B cell (primary cell): ENCODE measurements around the gene STMP1. TPM values are rescaled to one million over a fixed set of nuclear protein-coding genes. Genes with fewer than 3 reads are reported as not detected.

Source experiments
- ATAC-seq: fragments of 200-7000 bp; cut with Tn5 transposase; one replicate; pipeline ENCODE4 v1.10.0; 2021; ENCODE audit warnings: low read depth, mild to moderate bottlenecking, moderate number of reproducible peaks, moderate library complexity
- CTCF ChIA-PET: fragments of 350-600 bp; sonication (Branson Sonifier 250); formaldehyde crosslinking; loops from one replicate; lab custom pipeline; 2021; ENCODE audit warnings: antibody characterized with exemption, inconsistent platforms; lab: Charles Lee
- POLR2A ChIA-PET: fragments of 350-600 bp; sonication (Branson Sonifier 250); formaldehyde crosslinking; loops from one replicate; lab custom pipeline; 2021; ENCODE audit warnings: antibody characterized with exemption; lab: Charles Lee
- DNase-seq: peaks from one replicate; pipeline ENCODE4 v3.0.0; 2013
- H2AFZ ChIP-seq: 2 replicates; pipeline ENCODE4 v1.6.1; 2012; ENCODE audit warnings: mild to moderate bottlenecking, low read depth, low read length; ENCODE audit not compliant: insufficient read depth, poor library complexity, severe bottlenecking
- H3K27ac ChIP-seq, 2 donors: 1 replicate in 1 of 2; 2 replicates in 1 of 2; pipeline ENCODE4 v1.5.1; 2012 to 2013; ENCODE audit warnings: low read length in 2 of 2, mild to moderate bottlenecking in 2 of 2, moderate library complexity in 1 of 2
- H3K27me3 ChIP-seq, 4 experiments: fragments of 200-600 bp in 1 of 4; sonication (generic) in 1 of 4; replicated peaks in 1 of 4; 1 replicate in 2 of 4; 2 replicates in 2 of 4; pipeline versions ENCODE4 v1.6.1 to v1.7.0; 2013 to 2016; ENCODE audit warnings: low read length in 3 of 4, mild to moderate bottlenecking in 2 of 4, mixed read lengths in 1 of 4, moderate library complexity in 1 of 4; ENCODE audit not compliant: insufficient read depth in 4 of 4, control insufficient read depth in 3 of 4; ENCODE audit errors: control extremely low read depth in 1 of 4
- H3K36me3 ChIP-seq, 2 experiments: replicated peaks in 1 of 2; 1 replicate in 1 of 2; 2 replicates in 1 of 2; pipeline versions ENCODE4 v1.6.1 to v1.7.1; 2013; ENCODE audit warnings: low read length in 1 of 2; ENCODE audit not compliant: insufficient read depth in 2 of 2, control insufficient read depth in 1 of 2; ENCODE audit errors: control extremely low read depth in 1 of 2, extremely low read depth in 1 of 2
- H3K4me1 ChIP-seq, 2 donors: fragments of 200-600 bp in 1 of 2; sonication (generic) in 1 of 2; 1 replicate in 1 of 2; 2 replicates in 1 of 2; pipeline versions ENCODE4 v1.5.1 to v1.6.1; 2013 to 2017; ENCODE audit warnings: low read length in 2 of 2; ENCODE audit not compliant: control insufficient read depth in 2 of 2, insufficient read depth in 2 of 2
- H3K4me2 ChIP-seq: replicated peaks from 2 replicates; pipeline ENCODE3; 2012; ENCODE audit warnings: mild to moderate bottlenecking, low read depth, low read length; ENCODE audit not compliant: poor library complexity, severe bottlenecking
- H3K4me3 ChIP-seq, 5 experiments: fragments of 200-600 bp in 1 of 5; sonication (generic) in 1 of 5; 1 replicate in 3 of 5; 2 replicates in 2 of 5; pipeline versions ENCODE4 v1.5.1 to v1.7.0; 2011 to 2016; ENCODE audit warnings: low read length in 4 of 5, mild to moderate bottlenecking in 4 of 5, low read depth in 2 of 5, control low read depth in 1 of 5, moderate library complexity in 1 of 5; ENCODE audit not compliant: insufficient read depth in 1 of 5; ENCODE audit errors: control extremely low read depth in 1 of 5, extremely low read depth in 1 of 5
- H3K79me2 ChIP-seq: fragments of 200-600 bp; sonication (generic); one replicate; pipeline ENCODE4 v1.6.0; 2016; ENCODE audit warnings: low read length; ENCODE audit not compliant: control insufficient read depth, insufficient read depth
- H3K9ac ChIP-seq: fragments of 200-600 bp; sonication (generic); 2 replicates; pipeline ENCODE4 v1.6.1; 2017; ENCODE audit warnings: mild to moderate bottlenecking, low read length, moderate library complexity
- H3K9me3 ChIP-seq, 3 donors: one replicate each; pipeline versions ENCODE4 v1.6.1 to v1.7.1; 2013; ENCODE audit warnings: low read length in 2 of 3; ENCODE audit not compliant: control insufficient read depth in 2 of 3, insufficient read depth in 1 of 3; ENCODE audit errors: control extremely low read depth in 1 of 3
- H4K20me1 ChIP-seq: 2 replicates; pipeline ENCODE4 v1.6.0; 2012; ENCODE audit warnings: mild to moderate bottlenecking, low read length; ENCODE audit not compliant: insufficient read depth, control insufficient read depth, poor library complexity, severe bottlenecking
- H3K27ac Mint-ChIP-seq: one replicate; pipeline ENCODE4 v1.8.0; 2021; ENCODE audit warnings: mixed read lengths
- H3K27me3 Mint-ChIP-seq: one replicate; pipeline ENCODE4 v1.8.0; 2021; ENCODE audit warnings: mixed read lengths
- H3K4me1 Mint-ChIP-seq: one replicate; pipeline ENCODE4 v1.8.0; 2021; ENCODE audit warnings: mixed read lengths
- H3K4me3 Mint-ChIP-seq: one replicate; pipeline ENCODE4 v1.8.0; 2021; ENCODE audit warnings: mixed read lengths
- H3K9me3 Mint-ChIP-seq: one replicate; pipeline ENCODE4 v1.8.0; 2022; ENCODE audit warnings: mixed read lengths; ENCODE audit not compliant: insufficient read depth
- EZH2 ChIP-seq: IDR thresholded peaks from 2 replicates; pipeline ENCODE4 v1.6.1; 2012; ENCODE audit warnings: borderline replicate concordance, low read depth, mild to moderate bottlenecking, moderate library complexity, low read length; ENCODE audit not compliant: insufficient read depth, poor library complexity, severe bottlenecking
- WGBS: methylation state at CpG from one replicate; pipeline ENCODE4 v1.1.5; 2013; ENCODE audit warnings: missing lambda C conversion rate; ENCODE audit not compliant: insufficient coverage; 5-methylcytosine and 5-hydroxymethylcytosine counted together
- intact Hi-C: fragments of 100-400 bp; cut with micrococcal nuclease; formaldehyde crosslinking; loops from one replicate; pipeline ENCODE4 v1.10.0; 2022
- polyA plus RNA-seq: library from polyadenylated mRNA; depleted of rRNA; stranded (reverse); fragments of >200 nt; gene quantifications from 2 replicates; pipeline ENCODE4 v1.2.3, GENCODE V29; 2012
- total RNA-seq, 2 donors: library from RNA; stranded (reverse); fragments of 120-200 nt in 1 of 2; gene quantifications; 1 replicate in 1 of 2; 2 replicates in 1 of 2; pipeline versions ENCODE4 v1.2.3 to v1.2.4, GENCODE V29; 2013 to 2022
- TF ChIP-seq, protein P1 (sequence below): fragments of 200-600 bp; IDR thresholded peaks from one replicate; pipeline ENCODE4 v1.8.0; 2022; ENCODE audit warnings: antibody characterized with exemption, mild to moderate bottlenecking

Gene STMP1
- total and polyA plus RNA-seq, 2 donors (not counting 1 experiment from before 2014, with no cell fraction given): 11.0 to 33.5 TPM

DNA sequence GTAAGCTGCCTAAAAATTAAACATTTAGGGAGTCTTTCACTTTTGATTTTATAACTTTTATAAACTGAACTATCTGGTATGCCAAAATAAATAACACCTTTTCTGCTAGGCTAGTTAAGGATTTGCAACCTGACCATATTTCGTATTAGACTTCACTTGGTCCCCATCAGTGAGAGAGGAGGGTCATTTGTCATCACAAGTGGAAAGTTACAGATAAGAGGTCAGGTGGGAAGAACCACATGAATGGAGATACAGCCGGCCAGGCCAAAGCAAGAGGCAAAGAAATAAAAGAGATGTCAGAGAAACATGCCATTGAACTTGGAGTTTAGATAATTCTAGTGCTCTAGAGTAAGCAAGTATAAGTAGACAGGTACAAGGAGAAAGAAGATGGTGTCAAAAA is 44.5 kb upstream of the STMP1 start:
- H3K9me3 Mint-ChIP-seq: no peaks in the 10 kb centered on the region
- WGBS: 100% methylated on average over 1 of the region's 2 CpGs
- no peak overlapping the region for H2AFZ ChIP-seq
- no peak overlapping the region for H3K4me3 ChIP-seq
- H3K36me3 ChIP-seq: peaks cover 3 to 49% of the 10 kb centered on the region in 2 experiments
- no peak for DNase-seq
- CTCF ChIA-PET: interaction anchor here (1.4 kb wide), 2 partner anchors 9 to 27 kb away, joined by 3 to 5 read pairs; no protein-coding TSS in a partner anchor
- H3K9ac ChIP-seq: no peak overlapping the region
- no peaks in the 10 kb centered on the region for H3K9me3 ChIP-seq
- no peaks in the 10 kb centered on the region for H3K4me1 ChIP-seq
- no peaks in the 10 kb centered on the region for H3K79me2 ChIP-seq
- H3K27me3 Mint-ChIP-seq: no peaks in the 10 kb centered on the region
- POLR2A ChIA-PET: no interaction called here
- H3K27me3 ChIP-seq: no peaks in the 10 kb centered on the region
- no peaks in the 10 kb centered on the region for H4K20me1 ChIP-seq
- no peak overlapping the region for H3K4me3 Mint-ChIP-seq
- TF ChIP-seq, protein P1, sequence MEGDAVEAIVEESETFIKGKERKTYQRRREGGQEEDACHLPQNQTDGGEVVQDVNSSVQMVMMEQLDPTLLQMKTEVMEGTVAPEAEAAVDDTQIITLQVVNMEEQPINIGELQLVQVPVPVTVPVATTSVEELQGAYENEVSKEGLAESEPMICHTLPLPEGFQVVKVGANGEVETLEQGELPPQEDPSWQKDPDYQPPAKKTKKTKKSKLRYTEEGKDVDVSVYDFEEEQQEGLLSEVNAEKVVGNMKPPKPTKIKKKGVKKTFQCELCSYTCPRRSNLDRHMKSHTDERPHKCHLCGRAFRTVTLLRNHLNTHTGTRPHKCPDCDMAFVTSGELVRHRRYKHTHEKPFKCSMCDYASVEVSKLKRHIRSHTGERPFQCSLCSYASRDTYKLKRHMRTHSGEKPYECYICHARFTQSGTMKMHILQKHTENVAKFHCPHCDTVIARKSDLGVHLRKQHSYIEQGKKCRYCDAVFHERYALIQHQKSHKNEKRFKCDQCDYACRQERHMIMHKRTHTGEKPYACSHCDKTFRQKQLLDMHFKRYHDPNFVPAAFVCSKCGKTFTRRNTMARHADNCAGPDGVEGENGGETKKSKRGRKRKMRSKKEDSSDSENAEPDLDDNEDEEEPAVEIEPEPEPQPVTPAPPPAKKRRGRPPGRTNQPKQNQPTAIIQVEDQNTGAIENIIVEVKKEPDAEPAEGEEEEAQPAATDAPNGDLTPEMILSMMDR: no peak
- TF ChIP-seq EZH2: no peak
- ATAC-seq: no peak
- H3K27ac Mint-ChIP-seq: no peak overlapping the region
- H3K4me1 Mint-ChIP-seq: no peaks in the 10 kb centered on the region
- no peak overlapping the region for H3K4me2 ChIP-seq
- intact Hi-C loops: no loop called here
- no peak overlapping the region for H3K27ac ChIP-seq

DNA sequence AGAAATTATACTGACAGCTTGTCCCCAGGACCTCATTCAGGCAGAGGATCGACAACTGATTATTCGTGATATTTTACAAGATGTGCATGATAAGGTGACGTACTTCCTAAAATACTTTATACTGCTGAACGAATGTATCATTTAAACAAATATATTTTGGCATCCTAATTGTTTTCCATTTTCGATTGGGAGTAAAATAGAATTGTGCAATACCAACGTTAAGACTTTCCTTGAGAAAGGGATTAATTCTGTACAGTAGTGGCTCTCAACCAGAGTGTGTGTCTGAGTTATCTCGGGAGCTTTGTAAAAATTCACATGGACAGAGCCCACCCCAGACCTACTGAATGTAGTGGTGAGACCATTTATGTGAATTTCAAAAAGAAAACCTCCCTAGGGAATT is 43.8 kb upstream of the STMP1 start:
- CTCF ChIA-PET: interaction anchor here (1.4 to 1.6 kb wide), 3 partner anchors 9 to 27 kb away, joined by 3 to 5 read pairs (median 5); no protein-coding TSS in a partner anchor
- Histone ChIP-seq H3K27ac (no peak overlapping the region), H3K4me2 (no peak overlapping the region), H3K27me3 (no peaks in the 10 kb centered on the region), H4K20me1 (no peaks in the 10 kb centered on the region), H3K36me3 (peaks cover 3 to 50% of the 10 kb centered on the region in 2 experiments), H3K4me3 (no peak overlapping the region), H2AFZ (no peak overlapping the region), H3K79me2 (no peaks in the 10 kb centered on the region), H3K4me1 (no peaks in the 10 kb centered on the region), H3K9ac (no peak overlapping the region), H3K9me3 (no peaks in the 10 kb centered on the region)
- H3K27ac Mint-ChIP-seq: no peak overlapping the region
- H3K27me3 Mint-ChIP-seq: no peaks in the 10 kb centered on the region
- H3K4me1 Mint-ChIP-seq: no peaks in the 10 kb centered on the region
- no peaks in the 10 kb centered on the region for H3K9me3 Mint-ChIP-seq
- DNase-seq: no peak
- POLR2A ChIA-PET: no interaction called here
- ATAC-seq: no peak
- intact Hi-C loops: no loop called here
- no peak overlapping the region for H3K4me3 Mint-ChIP-seq
- WGBS: 80% methylated on average over 1 of the region's 7 CpGs
- TF ChIP-seq, protein P1: no peak
- no peak for TF ChIP-seq EZH2
